K562 (cell line): Measurements from ENCODE around the gene PPM1M. TPM values are rescaled to one million over a fixed set of nuclear protein-coding genes. Genes with fewer than 3 reads are reported as not detected.

Experiments used
- ATAC-seq: fragments of 200-7000 bp; cut with Tn5 transposase; 3 replicates; pipeline ENCODE4 v1.9.1; 2020; ENCODE audit warnings: moderate library complexity
- BruUV-seq: library from RNA; stranded (reverse); fragments of 400-500 nt; replicated peaks from 2 replicates; lab custom pipeline; 2021; lab: Mats Ljungman, UMichigan
- CTCF ChIA-PET: fragments of 300-600 bp; formaldehyde crosslinking; extraction: SDS; loops from one replicate; lab custom pipeline; 2021; ENCODE audit warnings: low intra/inter-chr PET ratio; lab: Yijun Ruan, JAX
- POLR2A ChIA-PET: fragments of 300-600, 350-650 bp; sonication (Branson Sonifier 250); formaldehyde crosslinking; extraction: SDS; loops from one replicate; lab custom pipeline; 2021; ENCODE audit warnings: antibody characterized with exemption, inconsistent platforms; lab: Yijun Ruan, JAX
- DNase-seq, 4 experiments: peaks; one replicate each; pipeline versions ENCODE4 v3.0.0 to v3.0.0-alpha.2; 2011 to 2018; ENCODE audit warnings: low spot score in 3 of 4, mixed read lengths in 3 of 4; ENCODE audit errors: extremely low read depth in 1 of 4
- FAIRE-seq: peaks from 2 replicates; lab custom pipeline; 2011; peaks lifted over from hg19 to GRCh38; lab: Jason Lieb, UNC
- H2AFZ ChIP-seq: 2 replicates; pipeline ENCODE4 v1.6.0; 2011; ENCODE audit warnings: low read depth, low read length, control low read depth, inconsistent platforms
- H3K27ac ChIP-seq: fragments of 200-600 bp; 3 replicates; pipeline ENCODE4 v1.8.0; 2011; ENCODE audit warnings: low read depth, mild to moderate bottlenecking, control low read depth, inconsistent platforms, low read length, moderate library complexity, mixed read lengths; ENCODE audit errors: extremely low read depth
- H3K27me3 ChIP-seq, 2 experiments: fragments of 300-600 bp in 1 of 2; 2 replicates in 1 of 2; 3 replicates in 1 of 2; pipeline versions ENCODE4 v1.6.0 to v1.8.0; 2011; ENCODE audit warnings: inconsistent platforms in 2 of 2, low read length in 2 of 2, mild to moderate bottlenecking in 1 of 2, mixed read lengths in 1 of 2, moderate library complexity in 1 of 2; ENCODE audit not compliant: control insufficient read depth in 2 of 2, insufficient read depth in 2 of 2
- H3K36me3 ChIP-seq: fragments of 300-600 bp; 3 replicates; pipeline ENCODE4 v1.8.0; 2011; ENCODE audit warnings: mild to moderate bottlenecking, low read length, inconsistent platforms; ENCODE audit not compliant: control insufficient read depth, insufficient read depth
- H3K4me1 ChIP-seq, 2 experiments: fragments of 200-600 bp in 1 of 2; replicated peaks in 1 of 2; 2 replicates in 1 of 2; 3 replicates in 1 of 2; pipeline versions ENCODE4 v1.5.1 to v1.8.0; 2011; ENCODE audit warnings: inconsistent platforms in 2 of 2, low read length in 2 of 2, mild to moderate bottlenecking in 1 of 2, mixed read lengths in 1 of 2, moderate library complexity in 1 of 2; ENCODE audit not compliant: control insufficient read depth in 2 of 2, insufficient read depth in 2 of 2
- H3K4me2 ChIP-seq: 2 replicates; pipeline ENCODE4 v1.6.1; 2011; ENCODE audit warnings: low read length, control low read depth, inconsistent platforms, mixed read lengths; ENCODE audit not compliant: insufficient read depth
- H3K4me3 ChIP-seq: fragments of 200-600 bp; sonication (generic), shearing (Covaris generic); 2 replicates; pipeline ENCODE4 v1.5.1; 2016; ENCODE audit warnings: control low read depth, inconsistent platforms
- H3K79me2 ChIP-seq: fragments of 200-600 bp; 3 replicates; pipeline ENCODE4 v1.8.0; 2011; ENCODE audit warnings: low read length, inconsistent platforms; ENCODE audit not compliant: control insufficient read depth, insufficient read depth
- H3K9ac ChIP-seq, 2 experiments: 2 replicates each; pipeline versions ENCODE4 v1.6.0 to v1.6.1; 2011; ENCODE audit warnings: low read depth in 2 of 2, low read length in 2 of 2, control low read depth in 1 of 2, inconsistent platforms in 1 of 2, mild to moderate bottlenecking in 1 of 2, mixed read lengths in 1 of 2; ENCODE audit not compliant: insufficient read depth in 1 of 2
- H3K9me1 ChIP-seq: one replicate; pipeline ENCODE4 v1.6.0; 2011; ENCODE audit warnings: inconsistent platforms, mild to moderate bottlenecking, low read length, moderate library complexity; ENCODE audit not compliant: control insufficient read depth, insufficient read depth
- H3K9me3 ChIP-seq: replicated peaks from 2 replicates; pipeline ENCODE4 v1.5.1; 2011; ENCODE audit warnings: low read depth, low read length, inconsistent platforms; ENCODE audit not compliant: control insufficient read depth, insufficient read depth
- H4K20me1 ChIP-seq: replicated peaks from 2 replicates; pipeline ENCODE4 v1.6.1; 2011; ENCODE audit warnings: low read length, inconsistent platforms, mixed read lengths; ENCODE audit not compliant: control insufficient read depth, insufficient read depth
- C11orf30 ChIP-seq: fragments of 450-650 bp; IDR thresholded peaks from 2 replicates; pipeline ENCODE4 v1.6.1; 2016; ENCODE audit warnings: low read depth, mild to moderate bottlenecking
- DIDO1 ChIP-seq: fragments of 450-650 bp; IDR thresholded peaks from 2 replicates; pipeline ENCODE4 v1.6.1; 2016; ENCODE audit warnings: low read depth, missing biosample characterization, missing genetic modification characterization
- FOSL1 ChIP-seq: fragments of 200-800 bp; sonication (Bioruptor generic); conservative IDR thresholded peaks from 2 replicates; pipeline ENCODE4 v1.6.1; 2016; ENCODE audit warnings: missing genetic modification characterization, missing compliant biosample characterization
- MAFF ChIP-seq: IDR thresholded peaks from 2 replicates; pipeline ENCODE4 v1.6.1; 2012; ENCODE audit warnings: low read length, improper control_type of control experiment
- MAFG ChIP-seq: fragments of 450-650 bp; conservative IDR thresholded peaks from 2 replicates; pipeline ENCODE4 v1.6.1; 2016; ENCODE audit warnings: missing genetic modification characterization, missing compliant biosample characterization
- MAFK ChIP-seq: IDR thresholded peaks from 2 replicates; pipeline ENCODE4 v1.6.1; 2011; ENCODE audit warnings: low read length, improper control_type of control experiment
- SOX6 ChIP-seq: fragments of 450-650 bp; IDR thresholded peaks from 2 replicates; pipeline ENCODE4 v1.6.1; 2014; ENCODE audit warnings: mild to moderate bottlenecking
- SUPT5H ChIP-seq: fragments of 450-650 bp; IDR thresholded peaks from 2 replicates; pipeline ENCODE4 v1.6.1; 2016
- ZNF316 ChIP-seq: fragments of 450-650 bp; IDR thresholded peaks from 2 replicates; pipeline ENCODE4 v1.6.1; 2016
- WGBS: fragments of 100-300 bp; shearing (Covaris generic); methylation state at CpG from one replicate; pipeline ENCODE4 v1.1.6; 2016; ENCODE audit warnings: low coverage, mixed read lengths; ENCODE audit not compliant: insufficient coverage; ENCODE audit errors: missing lambda C conversion rate; 5-methylcytosine and 5-hydroxymethylcytosine counted together
- in situ Hi-C: fragments of 300-500 bp; cut with MboI; formaldehyde crosslinking; loops from 4 replicates; pipeline ENCODE4 v1.15.0; 2018; ENCODE audit warnings: inconsistent platforms, mixed read lengths
- intact Hi-C: fragments of 100-400 bp; cut with micrococcal nuclease; formaldehyde crosslinking; loops from 2 replicates; pipeline ENCODE4 v1.14.2; 2022
- polyA plus RNA-seq, 8 experiments: library from polyadenylated mRNA; depleted of rRNA in 4 of 8; stranded (reverse) in 5 of 8; unstranded in 3 of 8; fragments of >200 nt; fragmentation: Nextera tagmentation in 2 of 8; fragmentation: Illumina TruSeq in 1 of 8; extraction: Ambion mirVana in 2 of 8; extraction: Trizol in 1 of 8; gene quantifications; 2 replicates each; pipeline versions ENCODE4 v1.2.1 to v1.2.3, GENCODE V29; 2011 to 2014; ENCODE audit warnings: inconsistent platforms in 1 of 8, missing spikeins in 1 of 8
- total RNA-seq, 7 experiments: library from RNA; depleted of rRNA in 6 of 7; stranded (reverse); fragments of >200 nt in 6 of 7; fragmentation: Illumina TruSeq in 2 of 7; extraction: Trizol in 2 of 7; gene quantifications; 2 replicates each; pipeline versions ENCODE4 v1.2.1 to v1.2.3, GENCODE V29; 2011 to 2021; ENCODE audit warnings: low replicate concordance in 1 of 7
- TF ChIP-seq, protein P1 (sequence below): sonication (generic); formaldehyde crosslinking; IDR thresholded peaks from 2 replicates; pipeline ENCODE4 v1.8.1; 2023; ENCODE audit warnings: mild to moderate bottlenecking, missing genetic modification reagents, moderate library complexity

The PPM1M gene
- total and polyA plus RNA-seq, 9 of the 15 experiments (the other 6 are each of a cell fraction or from before 2014, with no cell fraction given), result 1.4 to 9.2 (median 4.4) TPM

DNA sequence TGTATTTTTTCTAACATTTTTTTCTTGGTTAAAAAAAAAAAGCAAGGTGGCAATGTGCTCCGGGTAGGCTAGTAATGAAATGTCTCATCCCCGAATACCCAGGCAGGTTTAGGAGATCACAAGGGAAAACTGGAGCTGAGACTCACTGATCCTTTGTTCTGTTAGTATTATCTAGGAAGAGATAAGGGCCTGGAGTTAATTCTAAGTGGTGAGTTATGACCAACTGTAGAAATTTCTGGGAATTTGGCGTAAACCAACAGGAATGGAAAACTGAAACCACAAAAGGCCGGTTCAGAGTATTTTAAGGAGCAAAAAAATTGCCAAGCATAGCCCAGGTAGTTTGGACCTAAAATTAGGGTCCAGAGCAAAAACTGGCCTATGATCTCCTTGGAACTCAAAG is 12.4 kb downstream of the PPM1M start:
- intact Hi-C loops (no loop called here), in situ Hi-C loops (no loop called here)
- Histone ChIP-seq H3K27me3 (no peaks in the 10 kb centered on the region), H3K4me3 (no peak overlapping the region), H3K27ac (no peak overlapping the region), H3K79me2 (peaks cover 14% of the 10 kb centered on the region; the same call in 2 of the 3 replicates), H3K9me3 (no peaks in the 10 kb centered on the region), H4K20me1 (no peaks in the 10 kb centered on the region), H3K4me1 (peaks cover 0 to 19% of the 10 kb centered on the region in 2 experiments; a peak in 4 of 5 replicates), H3K9me1 (no peaks in the 10 kb centered on the region), H3K4me2 (no peak overlapping the region), H3K9ac (no peak overlapping the region), H2AFZ (no peak overlapping the region), H3K36me3 (peaks cover 99% of the 10 kb centered on the region)
- ATAC-seq, result no peak
- ChIA-PET POLR2A (interaction anchor here (0.6 kb wide), 2 partner anchors 10 to 16 kb away, joined by 3 to 4 read pairs; no protein-coding TSS in a partner anchor), CTCF (no interaction called here)
- WGBS, result 52% methylated on average over 4 of the region's 4 CpGs
- DNase-seq, result no peak
- TF ChIP-seq FOSL1 (tag) (0 out of 2 replicates have a peak, but pooled peaks have one; percentile 23), SUPT5H (no peak), SOX6 (peak; percentile 52; the same call in 1 of the 2 replicates)
- no peak for FAIRE-seq
- no TSS peak for BruUV-seq

DNA sequence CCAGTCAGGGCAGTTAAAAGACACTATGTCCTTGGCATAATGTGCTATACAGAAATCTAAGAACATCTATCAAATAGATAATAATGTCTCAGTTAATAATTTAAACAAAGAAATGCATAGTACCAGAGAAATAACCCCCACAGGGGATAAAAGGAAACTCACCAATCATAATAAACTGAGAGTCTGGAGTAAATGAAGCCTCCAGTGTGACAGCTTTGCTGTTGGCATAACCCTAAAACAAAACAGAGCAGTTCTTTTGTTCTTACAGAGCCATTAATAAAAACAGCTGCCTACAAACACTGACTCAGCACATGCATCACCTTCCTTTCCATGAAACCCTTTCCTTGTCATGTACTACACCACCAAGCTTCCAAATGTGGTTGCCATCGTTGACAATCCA is 13.5 kb downstream of the PPM1M start:
- no peaks in the 10 kb centered on the region for H3K9me1 ChIP-seq
- CTCF ChIA-PET, result no interaction called here
- H4K20me1 ChIP-seq, result no peaks in the 10 kb centered on the region
- in situ Hi-C loops, result no loop called here
- H3K79me2 ChIP-seq, result peaks cover 25% of the 10 kb centered on the region; the same call in 2 of the 3 replicates
- H3K27ac ChIP-seq, result no peak overlapping the region
- no peaks in the 10 kb centered on the region for H3K9me3 ChIP-seq
- H3K4me3 ChIP-seq, result no peak overlapping the region
- no peak overlapping the region for H3K9ac ChIP-seq
- WGBS, result 82% methylated on average over 1 of the region's 1 CpG
- TF ChIP-seq DIDO1 (tag) (no peak), MAFF (peak; percentile 22; the same call in 1 of the 2 replicates), C11orf30 (peak; percentile 61; the same call in 1 of the 2 replicates), ZNF316 (peak; percentile 52), MAFK (0 out of 2 replicates have a peak, but pooled peaks have one; percentile 16), MAFG (peak; percentile 44; the same call in 1 of the 2 replicates)
- TF ChIP-seq, protein P1, sequence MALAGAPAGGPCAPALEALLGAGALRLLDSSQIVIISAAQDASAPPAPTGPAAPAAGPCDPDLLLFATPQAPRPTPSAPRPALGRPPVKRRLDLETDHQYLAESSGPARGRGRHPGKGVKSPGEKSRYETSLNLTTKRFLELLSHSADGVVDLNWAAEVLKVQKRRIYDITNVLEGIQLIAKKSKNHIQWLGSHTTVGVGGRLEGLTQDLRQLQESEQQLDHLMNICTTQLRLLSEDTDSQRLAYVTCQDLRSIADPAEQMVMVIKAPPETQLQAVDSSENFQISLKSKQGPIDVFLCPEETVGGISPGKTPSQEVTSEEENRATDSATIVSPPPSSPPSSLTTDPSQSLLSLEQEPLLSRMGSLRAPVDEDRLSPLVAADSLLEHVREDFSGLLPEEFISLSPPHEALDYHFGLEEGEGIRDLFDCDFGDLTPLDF, result no peak
- no TSS peak for BruUV-seq
- ATAC-seq (no peak), FAIRE-seq (no peak), DNase-seq (no peak)
- H2AFZ ChIP-seq, result no peak overlapping the region
- POLR2A ChIA-PET, result interaction anchor here (0.7 to 1.1 kb wide), 3 partner anchors 10 to 19 kb away, joined by 3 to 4 read pairs (median 3); no protein-coding TSS in a partner anchor
- intact Hi-C loops, result no loop called here
- no peak overlapping the region for H3K4me2 ChIP-seq
- peaks cover 0 to 19% of the 10 kb centered on the region in 2 experiments; a peak in 3 of 5 replicates for H3K4me1 ChIP-seq
- H3K36me3 ChIP-seq, result peaks cover 99% of the 10 kb centered on the region
- no peaks in the 10 kb centered on the region for H3K27me3 ChIP-seq
